GM21423 (cell line): ENCODE data around the gene OTUB1.

Experiments used
- ATAC-seq: cut with Tn5 transposase; IDR thresholded peaks from one replicate; pipeline ENCODE4 v1.9.1; 2021; ENCODE audit warnings: mild to moderate bottlenecking, moderate library complexity; ENCODE audit not compliant: unreplicated experiment

OTUB1 gene

GRCh38 chr11:63974259-63975143 lies 11.7 kb upstream of the OTUB1 start, which contains the start of gene COX8A:
Gene COX8A (plus strand): TSS chr11:63974620. CDS start chr11:63974681, 61 bp downstream.
- peak; percentile 97 for ATAC-seq

GRCh38 chr11:63978551-63979239 lies 7.5 kb upstream of the OTUB1 start:
- no peak for ATAC-seq

- no peak for ATAC-seq
These were observed 6.8 kb upstream of the OTUB1 start for GRCh38 chr11:63979426-63979825.

DNA sequence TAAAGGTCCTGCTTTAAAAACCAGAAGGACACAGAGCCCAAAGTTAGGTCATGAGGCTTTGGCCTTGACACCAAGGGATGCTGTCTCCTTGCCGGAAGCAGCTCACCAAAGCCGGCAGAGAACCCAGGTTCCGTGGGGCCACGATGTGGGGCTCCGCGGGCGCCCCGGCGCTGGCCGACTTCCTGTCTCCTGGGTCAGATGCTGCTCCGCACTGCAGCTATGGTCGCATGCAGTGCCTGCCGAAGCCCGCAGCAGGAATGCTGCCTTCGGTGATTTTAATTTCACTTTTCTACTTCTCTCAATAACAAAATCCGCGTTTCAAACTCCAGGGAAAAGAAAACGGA lies 454 bp upstream of the OTUB1 start:
- peak; percentile 44 for ATAC-seq

- ATAC-seq = no peak
These were observed 785 bp downstream of the OTUB1 start for GRCh38 chr11:63986932-63987513.

DNA sequence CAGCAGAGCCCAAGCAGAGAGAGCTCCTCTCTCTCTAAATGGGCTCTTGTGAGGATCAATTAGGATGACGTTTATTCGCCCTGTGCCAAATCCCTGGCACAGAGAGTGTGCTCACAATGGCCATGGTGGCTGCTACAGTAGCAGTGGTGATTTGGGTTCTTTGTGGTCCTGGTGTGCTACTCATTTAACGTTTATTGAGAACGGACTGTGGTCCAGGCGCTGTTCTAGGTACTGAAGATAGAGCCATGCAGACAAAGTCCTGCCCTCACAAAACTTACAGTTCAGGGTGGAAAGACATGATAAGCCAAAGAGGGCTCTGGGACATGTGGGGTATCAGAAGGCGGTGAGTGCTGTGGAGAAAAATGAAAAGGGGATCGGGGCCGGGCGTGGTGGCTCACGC lies 5.3 kb downstream of the OTUB1 start:
- ATAC-seq = no peak

GRCh38 chr11:63993100-63993499 lies 6.9 kb downstream of the OTUB1 start:
- ATAC-seq = no peak

DNA sequence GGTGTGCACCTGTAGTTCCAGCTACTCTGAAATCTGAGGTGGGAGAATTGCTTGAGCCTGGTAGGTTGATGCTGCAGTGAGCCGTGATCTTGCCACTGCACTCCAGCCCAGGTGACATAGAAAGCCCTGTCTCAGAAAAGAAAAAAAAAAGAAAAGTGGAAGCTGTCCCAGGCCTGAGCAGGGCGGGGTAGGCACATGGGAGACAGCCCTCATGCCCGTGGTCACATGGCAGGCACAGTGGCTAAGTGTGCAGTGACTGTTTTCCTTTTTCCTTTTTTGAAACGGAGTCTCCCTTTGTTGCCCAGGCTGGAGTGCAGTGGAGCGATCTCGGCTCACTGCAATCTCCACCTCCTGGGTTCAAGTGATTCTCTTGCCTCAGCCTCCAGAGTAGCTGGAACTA lies 7.8 kb downstream of the OTUB1 start:
- no peak for ATAC-seq

DNA sequence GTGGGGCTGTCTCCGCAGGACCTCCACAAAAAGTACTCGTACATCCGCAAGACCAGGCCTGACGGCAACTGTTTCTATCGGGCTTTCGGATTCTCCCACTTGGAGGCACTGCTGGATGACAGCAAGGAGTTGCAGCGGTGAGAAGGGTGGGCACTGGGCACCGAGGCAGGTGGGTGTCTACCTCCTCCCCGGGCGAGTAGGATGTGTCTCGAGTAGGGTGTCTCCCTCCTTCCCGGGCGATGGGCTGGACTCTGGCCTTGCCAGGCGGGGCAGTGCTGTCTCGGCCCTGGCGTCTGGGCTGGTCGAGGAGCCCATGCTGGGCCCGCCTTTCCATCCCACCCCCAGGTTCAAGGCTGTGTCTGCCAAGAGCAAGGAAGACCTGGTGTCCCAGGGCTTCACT lies 10.3 kb downstream of the OTUB1 start:
- ATAC-seq = no peak

DNA sequence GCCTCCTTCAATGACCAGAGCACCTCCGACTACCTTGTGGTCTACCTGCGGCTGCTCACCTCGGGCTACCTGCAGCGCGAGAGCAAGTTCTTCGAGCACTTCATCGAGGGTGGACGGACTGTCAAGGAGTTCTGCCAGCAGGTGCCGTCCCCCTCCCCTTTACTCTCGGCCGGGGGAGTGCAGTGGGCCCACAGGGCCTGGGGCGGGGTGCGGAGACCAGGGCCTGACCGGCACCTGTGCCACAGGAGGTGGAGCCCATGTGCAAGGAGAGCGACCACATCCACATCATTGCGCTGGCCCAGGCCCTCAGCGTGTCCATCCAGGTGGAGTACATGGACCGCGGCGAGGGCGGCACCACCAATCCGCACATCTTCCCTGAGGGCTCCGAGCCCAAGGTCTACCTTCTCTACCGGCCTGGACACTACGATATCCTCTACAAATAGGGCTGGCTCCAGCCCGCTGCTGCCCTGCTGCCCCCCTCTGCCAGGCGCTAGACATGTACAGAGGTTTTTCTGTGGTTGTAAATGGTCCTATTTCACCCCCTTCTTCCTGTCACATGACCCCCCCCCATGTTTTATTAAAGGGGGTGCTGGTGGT lies 11.0 kb downstream of the OTUB1 start:
- no peak for ATAC-seq

DNA sequence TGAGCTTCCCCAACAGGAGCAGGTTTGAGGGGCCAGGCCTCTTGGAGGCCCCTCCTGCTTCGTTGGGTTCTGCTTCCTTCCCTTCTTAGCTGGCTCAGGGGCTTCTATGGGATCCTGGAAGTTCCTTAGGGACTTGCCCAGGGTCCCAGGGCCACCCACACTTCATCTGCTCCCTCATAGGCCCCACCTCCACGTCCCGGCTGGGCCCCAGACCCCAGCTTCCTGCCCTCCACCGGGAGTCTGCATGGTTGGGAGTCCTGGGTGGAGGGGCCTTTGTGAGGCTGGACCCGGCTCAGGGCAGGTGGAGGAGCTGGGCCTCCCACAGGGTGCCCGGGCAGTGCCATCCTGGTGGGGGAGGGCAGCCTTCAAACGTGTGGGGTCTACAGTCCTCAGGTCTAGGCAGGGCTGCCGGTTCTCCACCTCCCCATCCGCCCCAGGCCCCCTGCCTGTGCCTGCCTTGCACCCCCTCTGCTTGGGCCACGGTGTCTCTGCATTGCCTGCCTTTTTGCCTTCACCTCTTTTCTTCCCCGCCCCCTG lies 11.6 kb downstream of the OTUB1 start:
- no peak for ATAC-seq

DNA sequence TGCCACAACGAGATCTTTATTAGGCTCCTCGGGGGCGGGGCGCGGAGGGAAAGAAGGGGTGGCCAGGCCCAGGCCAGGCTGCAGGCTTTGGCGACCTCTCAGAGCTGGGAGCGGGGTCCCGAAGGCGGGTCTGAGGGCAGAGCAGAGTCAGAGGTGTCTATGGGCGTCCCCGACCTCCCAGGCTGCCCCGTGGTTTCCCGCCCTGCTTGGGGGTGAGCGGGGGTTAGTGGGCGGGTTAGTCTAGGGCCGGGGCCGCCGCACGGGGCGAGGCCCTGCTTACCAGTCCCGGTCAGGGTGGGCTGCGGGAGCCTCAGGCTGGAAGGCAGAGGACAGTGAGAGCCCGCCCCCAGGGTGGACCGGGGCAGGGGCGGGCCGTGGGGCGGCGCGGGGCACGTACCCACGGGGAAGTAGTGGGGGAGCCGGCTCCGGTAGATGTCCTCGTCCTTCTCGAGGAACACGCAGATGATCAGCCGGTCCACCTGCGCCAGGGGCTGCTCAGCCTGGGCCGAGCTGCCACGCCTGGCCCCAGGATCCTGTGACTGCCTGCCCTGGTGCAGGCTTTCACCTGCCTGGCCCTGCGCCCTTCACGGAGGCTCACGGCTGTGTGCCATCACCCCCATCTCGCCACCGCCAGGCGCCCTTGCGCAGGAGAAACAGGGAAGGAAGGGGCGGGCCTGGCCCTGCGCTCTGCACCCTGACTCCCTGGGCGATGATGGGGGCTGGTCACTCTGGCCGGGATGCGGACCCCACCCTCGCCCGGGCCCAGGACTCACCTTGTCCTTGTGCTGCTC lies 12.5 kb downstream of the OTUB1 start:
- no peak for ATAC-seq

DNA sequence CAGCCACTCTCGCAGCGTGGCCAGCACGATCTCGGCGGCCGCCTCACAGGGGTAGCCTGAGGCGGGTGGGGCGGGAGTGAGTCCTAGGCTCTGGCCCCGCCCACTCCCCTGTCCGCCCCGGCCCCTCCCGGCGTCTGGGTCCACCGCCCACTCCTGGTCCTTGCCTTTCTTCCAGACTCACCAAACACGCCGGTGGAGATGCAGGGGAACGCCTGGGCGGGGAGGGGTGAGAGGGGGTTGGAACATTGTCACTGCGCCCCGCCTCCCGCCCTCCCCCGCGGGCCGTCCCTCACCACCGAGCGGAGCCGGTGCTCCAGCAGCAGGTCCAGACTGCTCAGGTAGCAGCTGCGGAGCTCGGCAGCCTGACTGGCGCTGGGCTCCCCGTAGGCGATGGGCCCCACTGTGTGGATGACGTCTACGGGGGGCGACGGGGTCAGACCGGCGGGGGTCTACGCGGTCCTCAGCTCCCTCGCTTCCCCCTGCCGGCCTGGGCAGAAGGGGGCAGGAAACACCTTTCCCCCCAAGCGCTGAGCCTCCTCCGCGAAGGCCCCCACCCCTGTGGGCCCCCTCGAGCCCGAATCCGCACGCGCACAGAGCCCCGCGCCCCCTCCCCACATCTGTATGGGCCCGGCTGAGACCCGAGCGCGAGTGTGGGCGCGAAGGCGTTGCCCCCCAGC lies 13.2 kb downstream of the OTUB1 start:
- no peak for ATAC-seq

GRCh38 chr11:64000026-64000739 lies 13.9 kb downstream of the OTUB1 start:
- ATAC-seq = peak; percentile 53

GRCh38 chr11:64000740-64001483 lies 14.7 kb downstream of the OTUB1 start:
- no peak for ATAC-seq

GRCh38 chr11:64001484-64002420 lies 15.5 kb downstream of the OTUB1 start:
- no peak for ATAC-seq

- ATAC-seq = no peak
These were observed 17.8 kb downstream of the OTUB1 start for GRCh38 chr11:64003807-64004589.
